GM18867 (cell line): ENCODE data around the gene FAM20C.

Source experiments
- ATAC-seq: cut with Tn5 transposase; IDR thresholded peaks from one replicate; pipeline ENCODE4 v1.9.1; 2021; ENCODE audit warnings: mild to moderate bottlenecking, moderate library complexity; ENCODE audit not compliant: unreplicated experiment

The FAM20C gene

DNA sequence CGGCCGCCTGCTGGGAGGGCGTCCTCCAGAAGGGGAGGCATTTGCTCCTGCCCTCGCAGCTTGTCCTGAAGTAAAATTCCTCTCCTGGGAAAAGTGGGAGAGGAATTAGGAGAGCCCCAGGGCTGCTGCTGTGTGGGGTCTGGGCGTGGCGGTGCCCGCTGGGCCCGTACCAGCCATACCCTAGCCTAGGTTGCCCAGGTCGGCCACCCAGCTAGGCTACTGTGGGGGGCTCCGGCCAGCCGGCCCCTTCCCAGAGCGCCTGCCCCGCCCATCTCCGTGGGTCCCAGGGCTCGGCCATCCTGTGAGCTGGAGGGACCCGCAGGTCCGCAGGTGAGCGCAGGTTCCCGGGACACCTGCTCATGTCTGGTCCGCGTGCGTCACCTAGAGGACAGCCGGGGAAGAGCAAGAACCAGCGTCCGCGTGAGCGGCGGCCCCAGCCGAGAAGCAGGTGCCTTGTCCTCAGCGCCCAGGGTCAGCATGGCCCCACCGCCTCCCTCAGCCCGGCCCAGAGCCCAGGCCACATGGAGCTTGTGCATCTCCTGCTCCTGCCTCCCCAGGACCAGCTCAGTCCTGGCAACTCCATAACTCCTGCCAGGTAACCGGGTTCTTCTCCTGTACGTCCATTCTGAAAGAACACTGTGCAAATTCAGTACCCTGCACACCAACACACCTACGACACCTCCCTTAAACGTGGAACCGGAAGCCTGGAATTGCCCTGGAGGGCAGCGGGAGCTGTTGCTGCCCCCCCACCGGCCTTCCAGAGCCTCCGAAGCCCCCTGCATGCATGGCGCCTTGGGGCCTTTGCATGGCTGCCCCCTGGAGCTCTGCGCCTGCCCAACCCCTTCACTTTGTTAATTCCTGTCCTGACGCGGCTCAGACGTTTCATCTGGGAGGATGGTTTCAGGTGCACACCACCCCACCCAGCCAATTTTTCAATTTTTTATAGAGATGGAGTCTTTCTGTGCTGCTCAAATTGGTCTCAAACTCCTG, 74.8 kb downstream of the FAM20C start:
- ATAC-seq: no peak

DNA sequence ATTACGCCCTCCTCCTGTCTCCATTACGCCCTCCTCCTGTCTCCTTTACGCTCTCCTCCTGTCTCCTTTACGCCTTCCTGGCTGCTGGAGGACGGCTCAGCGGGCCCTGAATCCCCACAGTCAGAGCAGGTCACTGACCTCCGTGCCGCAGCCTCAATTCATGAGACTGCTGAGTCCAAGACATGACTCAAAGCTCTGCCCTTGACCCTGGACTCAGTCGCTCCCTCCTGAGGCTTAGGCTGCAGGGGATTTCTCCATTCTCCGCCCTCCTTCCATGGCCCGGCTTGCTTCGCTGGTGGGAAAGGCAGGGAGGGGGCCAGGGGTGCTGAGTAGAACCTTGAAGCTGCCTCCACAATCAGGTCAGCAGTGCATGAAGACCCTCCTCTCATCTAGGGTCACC, 76.6 kb downstream of the FAM20C start:
- no peak for ATAC-seq

DNA sequence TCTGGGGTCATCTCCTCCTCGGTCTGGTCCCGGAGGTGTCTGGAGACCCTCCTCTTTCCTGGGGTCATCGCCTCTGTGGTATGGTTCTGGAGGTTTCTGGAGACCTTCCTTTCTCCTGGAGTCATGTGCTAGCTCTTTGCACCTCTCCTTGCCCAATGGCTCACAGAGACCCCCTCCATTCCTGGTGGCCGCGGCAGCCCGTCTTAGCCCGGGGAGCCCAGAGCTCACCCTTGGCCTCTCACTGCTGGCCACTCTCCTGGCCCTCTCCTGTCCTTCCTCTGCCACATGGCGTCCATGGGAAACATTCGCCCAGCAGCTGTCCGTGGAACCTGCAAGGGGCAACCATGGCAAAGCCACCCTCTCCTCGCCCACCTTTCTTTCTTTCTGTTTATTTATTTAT, 77.3 kb downstream of the FAM20C start:
- ATAC-seq: no peak

DNA sequence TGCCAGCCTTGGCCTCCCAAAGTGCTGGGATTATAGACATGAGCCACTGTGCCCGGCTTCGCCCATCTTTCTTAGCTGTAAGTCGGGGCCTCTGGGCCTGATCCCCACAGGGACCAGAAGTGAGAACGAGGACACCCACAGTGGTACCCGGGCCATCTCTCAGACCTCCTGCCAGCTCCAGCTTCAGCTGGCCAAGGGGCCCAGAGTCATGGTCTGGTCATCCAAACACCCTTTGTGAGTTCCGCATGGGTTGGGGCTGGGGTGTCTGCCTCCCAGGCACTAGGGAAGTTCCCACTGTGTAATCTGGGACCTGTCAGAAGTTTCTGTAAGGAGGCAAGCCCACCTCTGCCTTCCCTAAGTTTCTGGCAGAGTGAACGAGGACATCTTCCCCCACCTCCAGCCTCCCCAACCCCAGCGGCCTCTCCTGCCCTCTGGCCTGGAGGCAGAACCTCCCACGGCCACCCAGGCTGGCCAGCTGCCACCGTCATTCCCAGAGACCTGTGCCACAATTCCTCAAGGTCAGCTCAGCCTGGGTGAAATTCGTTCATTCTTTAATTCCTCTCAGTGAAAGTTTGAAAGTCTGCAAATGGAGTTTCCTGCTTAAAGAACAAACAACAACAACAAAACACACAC, 78.1 kb downstream of the FAM20C start:
- no peak for ATAC-seq

DNA sequence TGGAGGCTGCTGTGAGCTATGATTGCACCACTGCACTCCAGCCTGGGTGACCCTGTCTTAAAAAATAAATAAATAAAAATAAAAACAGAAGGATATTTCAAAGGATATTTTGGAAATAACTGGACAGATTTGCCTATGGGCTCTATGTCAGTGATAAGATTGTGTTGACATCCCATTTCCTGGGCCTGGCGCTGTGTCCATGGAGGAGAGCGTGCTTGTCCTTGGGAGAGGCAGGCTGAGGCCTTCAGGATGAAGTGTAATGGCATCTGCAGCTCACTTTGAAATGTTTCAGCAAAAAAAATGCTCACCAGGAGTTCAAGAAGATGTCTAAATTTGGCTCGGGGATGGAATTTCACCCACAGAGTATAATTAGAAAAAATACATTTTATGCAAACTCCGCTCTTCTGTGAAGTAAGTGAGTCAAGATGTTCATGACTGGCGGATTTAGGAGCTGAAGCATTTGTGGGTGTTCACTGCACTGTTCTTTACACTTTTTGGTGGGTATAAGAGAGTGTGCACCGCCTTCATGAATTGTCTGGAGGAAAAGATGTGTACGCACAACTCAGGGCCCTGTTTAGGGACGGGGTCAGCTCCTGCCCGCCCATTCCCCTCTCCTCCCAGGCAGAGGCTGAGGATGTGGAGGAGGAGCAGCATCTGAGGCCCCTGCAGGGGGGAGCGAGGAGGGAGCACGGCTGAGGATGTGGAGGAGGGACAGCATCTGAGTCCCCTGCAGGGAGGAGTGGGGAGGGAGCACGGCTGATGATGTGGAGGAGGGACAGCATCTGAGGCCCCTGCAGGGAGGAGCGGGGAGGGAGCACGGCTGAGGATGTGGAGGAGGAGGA, 79.1 kb downstream of the FAM20C start:
- no peak for ATAC-seq

DNA sequence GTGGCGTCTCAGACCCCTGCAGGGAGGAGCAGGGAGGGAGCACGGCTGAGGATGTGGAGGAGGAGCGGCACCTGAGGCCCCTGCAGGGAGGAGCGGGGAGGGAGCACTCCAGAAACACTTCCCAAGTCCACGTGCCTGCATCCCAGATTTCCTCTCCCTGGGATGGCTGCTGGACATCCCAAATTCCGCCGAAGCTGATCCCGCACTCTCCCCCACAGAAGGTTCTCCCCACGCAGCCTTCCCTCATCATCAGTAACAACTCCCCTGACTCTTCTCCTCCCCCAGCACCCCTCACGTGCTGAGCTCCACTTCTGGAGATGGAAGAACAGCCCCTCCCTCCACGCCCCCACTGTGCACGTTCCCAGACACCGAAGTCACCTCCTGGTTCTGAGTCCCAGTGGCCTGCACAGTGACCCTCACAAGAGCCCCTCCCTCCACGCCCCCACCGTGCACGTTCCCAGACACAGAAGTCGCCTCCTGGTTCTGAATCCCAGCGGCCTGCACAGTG, 79.8 kb downstream of the FAM20C start:
- ATAC-seq: no peak

DNA sequence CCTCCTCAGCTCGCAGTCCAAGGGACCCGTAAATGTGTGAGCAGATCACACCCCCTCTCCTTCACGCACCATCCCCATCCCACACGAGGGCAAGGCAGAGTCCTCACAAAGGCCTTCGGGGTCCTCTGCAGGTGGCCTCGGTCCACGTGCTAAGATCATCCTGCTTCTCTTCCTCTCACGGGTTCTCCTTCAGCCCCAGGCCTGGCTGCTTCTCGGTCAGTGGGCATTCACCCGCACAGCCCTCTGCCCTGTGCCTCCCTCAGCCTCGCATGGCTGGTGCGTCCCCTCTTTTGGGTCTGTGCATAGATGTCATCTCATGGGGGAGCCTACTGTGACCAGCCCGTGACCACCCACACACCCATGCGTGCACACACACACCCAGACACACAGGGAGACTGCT, 80.3 kb downstream of the FAM20C start:
- ATAC-seq: no peak

DNA sequence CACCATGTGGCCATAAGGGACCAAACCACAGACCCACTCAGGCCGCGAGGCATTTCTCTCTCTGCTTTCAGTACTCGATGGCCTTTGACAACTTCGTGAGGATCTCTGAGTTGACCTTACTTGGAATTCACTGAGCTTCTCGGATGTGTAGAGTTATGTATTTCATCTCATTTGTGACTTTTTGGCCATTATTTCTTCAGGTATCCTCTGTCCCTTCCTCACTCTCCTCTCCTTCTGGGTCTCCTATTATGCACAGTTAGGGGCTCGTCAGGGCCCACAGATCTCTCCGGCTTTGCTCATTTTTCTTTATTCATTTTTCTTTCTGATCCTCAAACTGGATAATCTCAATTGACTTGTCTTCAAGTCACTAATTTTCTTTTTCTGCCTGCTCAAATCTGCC, 81.0 kb downstream of the FAM20C start:
- no peak for ATAC-seq

DNA sequence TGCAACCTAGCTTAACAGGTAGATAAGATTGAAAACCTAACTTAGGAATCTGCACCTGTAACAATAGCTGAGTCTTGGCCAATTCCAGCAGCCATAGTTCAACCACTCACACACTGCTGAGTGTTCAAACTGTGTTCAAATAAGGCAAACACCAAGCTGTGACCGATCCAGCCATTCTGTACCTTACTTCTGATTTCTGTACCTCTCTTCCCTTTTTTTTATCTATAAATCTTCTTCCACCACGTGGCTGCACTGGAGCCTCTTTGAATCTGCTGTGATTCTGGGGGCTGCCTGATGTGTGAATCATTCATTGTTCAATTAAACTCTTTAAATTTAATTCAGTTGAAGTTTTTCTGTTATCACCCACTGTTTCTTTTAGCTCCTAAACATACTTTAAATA, 81.9 kb downstream of the FAM20C start:
- no peak for ATAC-seq

DNA sequence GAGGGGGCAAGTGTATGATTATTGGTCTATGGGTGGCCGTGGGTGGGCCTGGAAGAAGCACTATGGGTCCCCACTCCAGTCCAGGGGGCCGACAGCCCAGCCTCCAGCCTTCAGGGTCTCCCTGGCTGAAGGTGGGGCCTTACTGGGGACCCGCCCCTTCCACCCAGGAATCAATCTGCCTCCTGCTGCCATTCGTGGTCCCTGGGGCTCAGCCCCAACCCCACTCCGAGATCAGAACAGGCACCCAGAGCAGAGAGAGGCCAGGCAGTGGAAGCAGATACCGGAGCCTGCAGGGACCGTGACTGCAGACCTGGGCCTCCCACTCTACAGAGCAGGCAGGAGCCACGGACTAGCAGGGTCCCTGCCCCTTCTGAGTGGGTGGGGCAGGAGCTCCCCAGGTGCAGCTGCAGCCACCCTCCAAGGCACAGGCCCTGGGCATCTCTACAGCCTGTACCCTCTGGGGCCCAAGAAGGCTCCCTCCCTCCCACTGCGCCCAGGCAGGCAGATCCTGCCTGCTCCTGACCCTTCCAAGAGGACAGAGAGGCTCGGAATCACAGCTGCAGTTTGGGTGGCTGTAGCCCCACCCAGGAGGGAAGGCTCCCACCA, 84.0 kb downstream of the FAM20C start:
- no peak for ATAC-seq

DNA sequence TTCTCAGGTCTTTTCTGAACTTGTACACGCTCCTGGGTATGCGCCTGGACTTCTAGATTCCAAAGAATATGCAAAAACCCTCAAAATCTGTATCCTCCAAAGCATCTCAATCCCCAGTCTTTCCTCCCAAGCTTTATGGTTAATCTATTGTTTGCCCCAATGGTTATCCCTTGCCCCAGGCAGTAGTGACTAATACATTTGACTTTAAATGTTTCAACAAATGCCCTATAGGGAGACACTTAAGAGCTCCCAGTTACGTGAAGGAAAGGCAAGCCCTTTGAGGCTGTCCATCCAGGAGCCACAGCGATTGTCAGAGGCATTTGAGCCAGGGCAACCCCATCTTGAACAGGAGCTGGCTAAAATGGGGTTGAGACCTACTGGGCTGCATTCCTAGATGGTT, 84.9 kb downstream of the FAM20C start:
- no peak for ATAC-seq

DNA sequence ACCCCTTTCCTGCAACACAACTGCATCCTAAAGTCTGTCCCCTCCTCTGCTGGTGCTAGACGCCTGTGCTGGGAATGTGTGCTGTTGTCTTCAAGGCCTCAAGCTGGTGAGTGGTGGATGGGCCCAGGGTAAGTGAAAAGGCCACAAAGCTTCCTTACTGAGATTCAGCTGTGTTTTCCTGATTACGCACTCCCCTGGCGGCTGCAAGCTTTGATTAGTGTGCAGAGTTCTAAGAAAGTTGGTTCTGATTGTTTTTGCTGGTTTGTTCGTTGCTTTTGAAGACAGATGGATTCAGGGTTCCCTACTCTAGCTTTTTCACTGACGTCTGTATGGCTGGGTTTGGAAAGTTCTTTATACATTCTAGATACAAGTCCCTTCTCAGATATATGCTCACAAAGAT, 85.7 kb downstream of the FAM20C start:
- no peak for ATAC-seq

DNA sequence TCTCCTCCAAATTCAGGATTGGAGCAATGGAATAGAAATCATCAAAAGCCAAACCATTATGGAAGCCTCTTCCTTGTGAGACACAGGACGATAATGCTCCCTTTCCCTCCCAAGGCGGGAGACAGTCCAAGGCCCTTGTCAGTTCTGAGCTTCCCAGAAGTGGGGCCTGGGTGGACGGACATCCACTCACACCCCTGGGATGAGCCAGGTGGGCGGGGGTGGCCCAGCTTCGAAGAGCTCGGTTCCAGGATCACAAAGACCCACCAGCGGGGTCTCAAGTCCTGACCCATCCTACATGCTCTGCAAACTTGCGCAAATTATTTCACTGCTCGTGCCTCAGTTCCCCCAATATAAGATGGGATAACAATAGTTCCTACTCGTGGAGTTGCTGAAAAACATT, 87.5 kb downstream of the FAM20C start:
- ATAC-seq: no peak

DNA sequence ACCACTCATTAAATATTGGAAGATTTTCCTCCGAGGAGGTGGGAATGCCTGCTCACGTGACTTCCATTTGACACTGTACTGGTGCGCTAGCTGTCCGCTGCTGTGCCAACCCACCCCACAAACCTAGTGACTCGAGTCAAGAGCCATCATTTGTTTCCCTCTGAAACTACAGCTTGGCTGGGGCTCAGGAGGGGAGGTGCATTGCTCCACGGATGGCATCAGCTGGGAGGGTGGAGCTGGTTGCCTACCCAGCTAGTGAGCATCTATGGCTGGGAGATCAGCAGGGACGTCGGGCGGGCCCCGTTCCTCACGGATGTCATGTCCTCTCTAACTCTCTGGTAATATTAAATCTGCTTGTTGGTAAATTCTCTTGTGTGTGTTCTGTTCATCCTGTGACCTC, 88.1 kb downstream of the FAM20C start:
- ATAC-seq: no peak

DNA sequence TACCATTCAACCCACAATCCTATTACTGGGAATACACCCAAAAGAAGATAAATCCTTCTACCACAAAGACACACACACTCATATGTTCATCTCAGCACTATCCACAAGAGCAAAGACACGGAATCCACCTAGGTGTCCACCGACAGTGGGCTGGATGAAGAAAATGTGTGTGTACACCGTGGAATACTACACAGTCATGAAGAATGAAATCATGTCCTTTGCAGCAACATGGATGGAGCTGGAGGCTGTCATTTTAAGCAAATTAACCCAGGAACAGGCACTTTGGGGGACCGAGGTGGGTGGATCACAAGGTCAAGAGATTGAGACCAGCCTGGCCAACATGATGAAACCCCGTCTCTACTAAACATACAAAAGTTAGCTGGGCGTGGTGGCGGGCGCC, 89.3 kb downstream of the FAM20C start:
- no peak for ATAC-seq

DNA sequence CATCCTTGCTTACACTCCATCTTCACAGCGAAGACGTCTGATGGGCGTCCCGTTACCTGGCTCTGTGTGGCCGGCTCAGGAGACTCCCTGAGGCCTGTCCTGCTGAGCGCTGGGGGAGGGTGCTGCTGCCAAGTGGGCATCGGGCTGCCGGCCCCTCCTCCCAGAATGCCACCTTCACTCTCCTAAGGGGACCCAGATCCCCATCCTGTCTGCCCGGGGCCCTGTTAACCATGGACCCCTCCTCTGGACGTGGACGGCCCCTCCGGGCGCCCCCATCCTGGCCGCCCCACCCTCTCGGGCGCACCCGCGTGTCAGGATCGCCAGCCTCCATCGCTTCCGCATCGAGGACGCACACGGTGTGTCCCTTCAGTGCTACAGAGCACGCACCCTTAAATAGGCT, 90.2 kb downstream of the FAM20C start:
- no peak for ATAC-seq

DNA sequence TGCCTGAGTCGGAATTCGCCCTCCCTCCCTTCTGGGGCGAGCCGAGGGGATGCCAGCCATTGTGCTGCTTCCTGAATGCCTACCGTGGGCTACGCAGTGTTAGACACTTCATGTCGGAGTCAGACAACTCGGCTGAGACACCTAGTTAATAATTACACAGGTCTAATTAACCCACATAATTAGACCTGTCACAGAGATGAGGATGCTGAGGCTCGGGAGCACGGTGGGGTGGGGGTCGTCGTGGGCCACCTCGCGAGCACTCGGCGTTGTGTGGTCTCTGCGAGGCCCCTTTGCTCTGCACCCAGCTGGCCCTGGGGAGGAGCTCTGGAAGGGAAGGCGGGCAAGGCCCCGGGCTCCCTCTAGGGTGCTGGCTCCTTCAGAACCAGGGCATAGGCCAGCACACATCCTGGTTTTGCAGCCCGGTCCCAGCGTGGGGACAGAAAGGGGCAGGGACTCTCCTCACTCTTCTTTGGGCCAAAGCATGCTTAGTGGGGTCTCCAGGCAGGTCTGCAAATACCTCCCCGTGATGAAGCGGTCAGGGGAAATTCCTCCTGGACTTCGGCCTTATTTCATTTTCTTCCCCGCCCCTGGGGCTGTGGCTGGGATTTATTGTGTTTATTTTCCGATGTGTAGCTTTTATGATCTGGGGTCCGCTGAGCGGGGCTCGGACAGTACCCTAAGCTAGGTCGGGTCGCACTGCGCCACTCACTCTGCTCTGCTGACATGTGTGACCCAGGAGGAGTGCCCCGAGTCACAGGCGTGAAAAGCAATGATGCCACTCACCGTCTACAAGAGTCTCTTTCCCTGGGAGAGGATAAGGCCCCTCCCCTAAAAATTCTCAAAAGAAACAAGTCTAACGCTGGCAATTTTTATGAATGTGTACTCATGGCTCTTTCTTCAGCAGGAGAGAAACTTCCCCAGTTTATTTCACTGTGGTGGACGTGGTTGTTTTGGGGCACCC, 92.7 kb downstream of the FAM20C start:
- no peak for ATAC-seq

DNA sequence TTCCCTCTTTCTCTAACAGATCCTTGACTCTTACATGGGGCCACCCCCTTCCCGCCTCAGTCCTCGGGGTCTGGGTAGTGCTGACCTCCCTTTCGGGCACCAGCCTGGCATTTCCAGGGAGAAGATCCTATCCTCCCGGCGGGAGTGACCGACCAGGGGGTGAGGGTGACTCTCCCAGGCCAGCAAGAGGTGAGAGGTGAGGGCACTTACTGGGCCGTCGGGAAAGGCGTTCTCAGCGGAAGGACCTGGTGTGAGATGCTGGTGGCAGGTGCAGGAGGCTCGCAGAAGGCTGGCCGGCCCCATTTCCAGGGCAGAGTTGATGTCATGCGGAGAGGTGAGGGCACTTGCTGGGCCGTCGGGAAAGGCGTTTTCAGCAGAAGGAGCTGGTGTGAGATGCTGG, 93.4 kb downstream of the FAM20C start:
- no peak for ATAC-seq

DNA sequence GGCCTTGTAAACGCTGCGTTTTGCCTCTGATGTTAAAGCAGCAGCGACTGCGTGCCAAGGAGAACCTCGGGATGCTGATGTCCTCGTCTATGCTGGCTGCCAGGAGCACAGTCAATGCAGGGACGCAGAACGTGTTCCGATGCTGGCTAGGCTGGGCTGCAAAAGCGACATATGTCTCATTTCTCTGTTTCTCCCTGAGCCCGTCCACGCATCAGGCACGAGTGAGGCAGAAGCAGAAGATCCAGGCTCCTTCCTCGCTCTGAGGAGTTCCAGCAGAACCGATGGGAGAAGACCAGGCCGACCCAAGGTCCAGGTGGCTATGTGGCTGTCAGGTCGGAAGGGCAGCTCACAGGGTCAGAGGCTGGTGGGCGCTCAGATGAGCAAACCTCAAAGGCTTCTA, 93.9 kb downstream of the FAM20C start:
- ATAC-seq: no peak

DNA sequence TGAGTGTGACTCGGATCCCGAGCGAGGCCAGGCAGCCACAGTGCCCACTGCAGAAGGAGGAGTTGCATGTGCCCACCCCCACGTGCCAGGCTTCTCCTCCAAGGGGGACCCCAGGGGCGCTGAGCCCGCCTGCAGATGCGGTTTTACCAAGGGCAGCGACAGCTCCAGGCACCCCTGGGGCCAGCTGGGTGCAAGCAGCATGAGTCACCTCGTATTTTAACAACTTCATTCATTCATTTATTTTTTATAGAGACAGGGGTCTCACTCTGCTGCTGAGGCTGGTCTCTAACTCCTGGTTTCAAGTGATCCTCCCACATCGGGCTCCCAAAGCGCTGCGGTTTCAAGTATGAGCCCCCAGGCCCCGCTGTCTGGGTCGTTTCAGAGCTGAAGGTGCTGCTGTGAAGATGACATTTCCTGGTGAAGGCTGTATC, 96.3 kb downstream of the FAM20C start:
- no peak for ATAC-seq
